Measurements from ENCODE around the gene SLC22A23.

The SLC22A23 gene

GRCh38 chr6:3280866-3281465 lies 175.9 kb downstream of the SLC22A23 start:
- DNase-seq: no peak

GRCh38 chr6:3280091-3280490 lies 176.8 kb downstream of the SLC22A23 start:
- DNase-seq: no peak

- no peak for DNase-seq
Observed at GRCh38 chr6:3278691-3279090, 178.2 kb downstream of the SLC22A23 start.

GRCh38 chr6:3277851-3278416 lies 178.9 kb downstream of the SLC22A23 start:
- DNase-seq: no peak

GRCh38 chr6:3277251-3277650 lies 179.6 kb downstream of the SLC22A23 start:
- no peak for DNase-seq

GRCh38 chr6:3276174-3277167 lies 180.4 kb downstream of the SLC22A23 start:
- no peak for DNase-seq

GRCh38 chr6:3273707-3274521 lies 182.9 kb downstream of the SLC22A23 start:
- DNase-seq: no peak

GRCh38 chr6:3272911-3273547 lies 183.8 kb downstream of the SLC22A23 start:
- no peak for DNase-seq

- DNase-seq: no peak
Observed at GRCh38 chr6:3271756-3272155, 185.1 kb downstream of the SLC22A23 start.

GRCh38 chr6:3270258-3270657 lies 186.6 kb downstream of the SLC22A23 start:
- DNase-seq: no peak

- no peak for DNase-seq
Observed at GRCh38 chr6:3269281-3269975, 187.4 kb downstream of the SLC22A23 start.

GRCh38 chr6:3268680-3269079 lies 188.2 kb downstream of the SLC22A23 start:
- no peak for DNase-seq

GRCh38 chr6:3267162-3267561 lies 189.7 kb downstream of the SLC22A23 start:
- DNase-seq: no peak

GRCh38 chr6:3266170-3266569 lies 190.7 kb downstream of the SLC22A23 start:
- no peak for DNase-seq

GRCh38 chr6:3265671-3266070 lies 191.2 kb downstream of the SLC22A23 start:
- no peak for DNase-seq

- DNase-seq: no peak
Observed at GRCh38 chr6:3264356-3264755, 192.5 kb downstream of the SLC22A23 start.

GRCh38 chr6:3263096-3263495 lies 193.8 kb downstream of the SLC22A23 start:
- DNase-seq: no peak

- DNase-seq: no peak
Observed at GRCh38 chr6:3261921-3262320, 194.9 kb downstream of the SLC22A23 start.

GRCh38 chr6:3261518-3261820 lies 195.4 kb downstream of the SLC22A23 start:
- no peak for DNase-seq

GRCh38 chr6:3260772-3261517 lies 195.9 kb downstream of the SLC22A23 start:
- DNase-seq: no peak

- no peak for DNase-seq
Observed at GRCh38 chr6:3260296-3260695, 196.6 kb downstream of the SLC22A23 start.
